C4-2B (cell line): ENCODE data around the gene NDUFAF5.

Experiments used
- ZFX ChIP-seq: fragments of 450-650 bp; IDR thresholded peaks from 2 replicates; pipeline ENCODE4 v1.6.1; 2017
- TF ChIP-seq, protein P1 (sequence below): fragments of 450-650 bp; conservative IDR thresholded peaks from 2 replicates; pipeline ENCODE4 v1.5.1; 2017; ENCODE audit warnings: mild to moderate bottlenecking

- TF ChIP-seq, protein P1, sequence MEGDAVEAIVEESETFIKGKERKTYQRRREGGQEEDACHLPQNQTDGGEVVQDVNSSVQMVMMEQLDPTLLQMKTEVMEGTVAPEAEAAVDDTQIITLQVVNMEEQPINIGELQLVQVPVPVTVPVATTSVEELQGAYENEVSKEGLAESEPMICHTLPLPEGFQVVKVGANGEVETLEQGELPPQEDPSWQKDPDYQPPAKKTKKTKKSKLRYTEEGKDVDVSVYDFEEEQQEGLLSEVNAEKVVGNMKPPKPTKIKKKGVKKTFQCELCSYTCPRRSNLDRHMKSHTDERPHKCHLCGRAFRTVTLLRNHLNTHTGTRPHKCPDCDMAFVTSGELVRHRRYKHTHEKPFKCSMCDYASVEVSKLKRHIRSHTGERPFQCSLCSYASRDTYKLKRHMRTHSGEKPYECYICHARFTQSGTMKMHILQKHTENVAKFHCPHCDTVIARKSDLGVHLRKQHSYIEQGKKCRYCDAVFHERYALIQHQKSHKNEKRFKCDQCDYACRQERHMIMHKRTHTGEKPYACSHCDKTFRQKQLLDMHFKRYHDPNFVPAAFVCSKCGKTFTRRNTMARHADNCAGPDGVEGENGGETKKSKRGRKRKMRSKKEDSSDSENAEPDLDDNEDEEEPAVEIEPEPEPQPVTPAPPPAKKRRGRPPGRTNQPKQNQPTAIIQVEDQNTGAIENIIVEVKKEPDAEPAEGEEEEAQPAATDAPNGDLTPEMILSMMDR, result no peak
- TF ChIP-seq ZFX, result no peak
These were observed 83.5 kb downstream of the NDUFAF5 start for GRCh38 chr20:13868331-13868730.
